Measurements from ENCODE around the gene AGFG2. TPM values are rescaled to one million over a fixed set of nuclear protein-coding genes. Genes with fewer than 3 reads are reported as not detected.
A peak's percentile ranks its signal among the peaks of the same experiment; 100 is the strongest.

The AGFG2 gene
- total and polyA plus RNA-seq, 2 of the 13 experiments (the other 11 are each of a cell fraction or from before 2014, with no cell fraction given), result 125 to 132 TPM

- TF ChIP-seq HMGXB4 (CRISPR knock-in tag; IDR thresholded peaks at IDR 0.05; ENCODE audit: borderline replicate concordance in 1 of 2, low read depth in 1 of 2) (peak in 1 of 2 experiments; percentile 25; a peak in 1 of 4 replicates), ZNF644 (CRISPR knock-in tag; IDR thresholded peaks at IDR 0.05; ENCODE audit: low read depth) (0 out of 2 replicates have a peak, but pooled peaks have one; percentile 10), HNRNPUL1 (IDR thresholded peaks at IDR 0.05; ENCODE audit: low read depth, low read length) (peak; percentile 88), HOXA5 (CRISPR knock-in tag; IDR thresholded peaks at IDR 0.05) (0 out of 2 replicates have a peak, but pooled peaks have one; percentile 37), NFATC3 (CRISPR knock-in tag; IDR thresholded peaks at IDR 0.05) (0 out of 2 replicates have a peak, but pooled peaks have one; percentile 33), MYPOP (CRISPR knock-in tag; IDR thresholded peaks at IDR 0.05) (no peak), RFX1 (IDR thresholded peaks at IDR 0.05) (peak; percentile 38; the same call in 1 of the 2 replicates), TCF7 (IDR thresholded peaks at IDR 0.05; ENCODE audit: low read depth) (peak; percentile 87), SP5 (CRISPR knock-in tag; IDR thresholded peaks at IDR 0.05; ENCODE audit: borderline replicate concordance, low read depth) (peak; percentile 26; the same call in 1 of the 2 replicates), ZNF605 (CRISPR knock-in tag; IDR thresholded peaks at IDR 0.05) (peak; percentile 13; the same call in 1 of the 2 replicates), CREM (IDR thresholded peaks at IDR 0.05) (peak; percentile 86), CREM (CRISPR knock-in tag; IDR thresholded peaks at IDR 0.05) (no peak), IKZF5 (CRISPR knock-in tag; IDR thresholded peaks at IDR 0.05) (peak; percentile 53; the same call in 1 of the 2 replicates), TBX2 (CRISPR knock-in tag; IDR thresholded peaks at IDR 0.05; ENCODE audit: borderline replicate concordance) (peak; percentile 64; the same call in 1 of the 2 replicates), ZNF614 (CRISPR knock-in tag; IDR thresholded peaks at IDR 0.05; ENCODE audit: borderline replicate concordance) (peak; percentile 78; the same call in 1 of the 2 replicates), SAP130 (CRISPR knock-in tag; IDR thresholded peaks at IDR 0.05; ENCODE audit: low read depth) (peak; percentile 90)
- TF ChIP-seq, protein P1, sequence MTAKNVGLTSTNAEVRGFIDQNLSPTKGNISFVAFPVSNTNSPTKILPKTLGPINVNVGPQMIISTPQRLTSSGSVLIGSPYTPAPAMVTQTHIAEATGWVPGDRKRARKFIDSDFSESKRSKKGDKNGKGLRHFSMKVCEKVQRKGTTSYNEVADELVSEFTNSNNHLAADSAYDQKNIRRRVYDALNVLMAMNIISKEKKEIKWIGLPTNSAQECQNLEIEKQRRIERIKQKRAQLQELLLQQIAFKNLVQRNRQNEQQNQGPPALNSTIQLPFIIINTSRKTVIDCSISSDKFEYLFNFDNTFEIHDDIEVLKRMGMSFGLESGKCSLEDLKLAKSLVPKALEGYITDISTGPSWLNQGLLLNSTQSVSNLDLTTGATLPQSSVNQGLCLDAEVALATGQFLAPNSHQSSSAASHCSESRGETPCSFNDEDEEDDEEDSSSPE (CRISPR knock-in tag; IDR thresholded peaks at IDR 0.05), result no peak
- TF ChIP-seq, protein P2, sequence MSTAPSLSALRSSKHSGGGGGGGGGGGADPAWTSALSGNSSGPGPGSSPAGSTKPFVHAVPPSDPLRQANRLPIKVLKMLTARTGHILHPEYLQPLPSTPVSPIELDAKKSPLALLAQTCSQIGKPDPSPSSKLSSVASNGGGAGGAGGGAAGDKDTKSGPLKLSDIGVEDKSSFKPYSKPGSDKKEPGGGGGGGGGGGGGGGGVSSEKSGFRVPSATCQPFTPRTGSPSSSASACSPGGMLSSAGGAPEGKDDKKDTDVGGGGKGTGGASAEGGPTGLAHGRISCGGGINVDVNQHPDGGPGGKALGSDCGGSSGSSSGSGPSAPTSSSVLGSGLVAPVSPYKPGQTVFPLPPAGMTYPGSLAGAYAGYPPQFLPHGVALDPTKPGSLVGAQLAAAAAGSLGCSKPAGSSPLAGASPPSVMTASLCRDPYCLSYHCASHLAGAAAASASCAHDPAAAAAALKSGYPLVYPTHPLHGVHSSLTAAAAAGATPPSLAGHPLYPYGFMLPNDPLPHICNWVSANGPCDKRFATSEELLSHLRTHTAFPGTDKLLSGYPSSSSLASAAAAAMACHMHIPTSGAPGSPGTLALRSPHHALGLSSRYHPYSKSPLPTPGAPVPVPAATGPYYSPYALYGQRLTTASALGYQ (CRISPR knock-in tag; IDR thresholded peaks at IDR 0.05), result peak; percentile 16; the same call in 1 of the 2 replicates
- TF ChIP-seq, protein P3, sequence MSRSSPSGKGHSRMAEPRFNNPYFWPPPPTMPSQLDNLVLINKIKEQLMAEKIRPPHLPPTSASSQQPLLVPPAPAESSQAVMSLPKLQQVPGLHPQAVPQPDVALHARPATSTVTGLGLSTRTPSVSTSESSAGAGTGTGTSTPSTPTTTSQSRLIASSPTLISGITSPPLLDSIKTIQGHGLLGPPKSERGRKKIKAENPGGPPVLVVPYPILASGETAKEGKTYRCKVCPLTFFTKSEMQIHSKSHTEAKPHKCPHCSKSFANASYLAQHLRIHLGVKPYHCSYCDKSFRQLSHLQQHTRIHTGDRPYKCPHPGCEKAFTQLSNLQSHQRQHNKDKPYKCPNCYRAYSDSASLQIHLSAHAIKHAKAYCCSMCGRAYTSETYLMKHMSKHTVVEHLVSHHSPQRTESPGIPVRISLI (CRISPR knock-in tag; IDR thresholded peaks at IDR 0.05; ENCODE audit: borderline replicate concordance), result peak; percentile 91
- TF ChIP-seq, protein P4, sequence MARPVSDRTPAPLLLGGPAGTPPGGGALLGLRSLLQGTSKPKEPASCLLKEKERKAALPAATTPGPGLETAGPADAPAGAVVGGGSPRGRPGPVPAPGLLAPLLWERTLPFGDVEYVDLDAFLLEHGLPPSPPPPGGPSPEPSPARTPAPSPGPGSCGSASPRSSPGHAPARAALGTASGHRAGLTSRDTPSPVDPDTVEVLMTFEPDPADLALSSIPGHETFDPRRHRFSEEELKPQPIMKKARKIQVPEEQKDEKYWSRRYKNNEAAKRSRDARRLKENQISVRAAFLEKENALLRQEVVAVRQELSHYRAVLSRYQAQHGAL (CRISPR knock-in tag; IDR thresholded peaks at IDR 0.05; ENCODE audit: not compliant biosample characterization), result no peak
These were observed 1.2 kb downstream of the AGFG2 start (continued) for GRCh38 chr7:100540073-100540723.
